ENCODE measurements around the gene ME3.

DNA sequence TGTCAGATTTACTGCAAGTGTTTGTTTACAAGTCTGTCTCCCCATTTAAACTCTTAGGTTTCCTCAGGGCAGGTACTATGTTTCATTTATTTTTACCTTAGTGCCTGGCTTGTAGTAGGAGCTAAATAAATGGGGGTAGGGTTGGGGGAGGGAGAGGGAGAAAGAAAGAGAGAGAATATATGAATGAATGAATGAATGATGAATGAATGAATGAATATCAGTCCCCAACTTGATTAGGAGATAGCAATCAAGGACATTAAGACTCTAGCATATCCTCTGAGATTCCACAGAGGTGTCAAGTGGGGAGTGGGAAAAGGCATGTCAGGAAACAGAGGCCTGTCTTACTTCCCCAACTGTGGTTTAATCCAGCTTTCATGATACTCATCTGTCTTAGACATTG, 83.2 kb downstream of the ME3 start:
- TF ChIP-seq GATA2 (IDR thresholded peaks at IDR 0.05; ENCODE audit: low read depth, low read length) (no peak), GATA3 (IDR thresholded peaks at IDR 0.05; ENCODE audit: low read depth, low read length) (no peak)

Data from SH-SY5Y (cell line).